ENCODE results near the gene SSC5D.

DNA sequence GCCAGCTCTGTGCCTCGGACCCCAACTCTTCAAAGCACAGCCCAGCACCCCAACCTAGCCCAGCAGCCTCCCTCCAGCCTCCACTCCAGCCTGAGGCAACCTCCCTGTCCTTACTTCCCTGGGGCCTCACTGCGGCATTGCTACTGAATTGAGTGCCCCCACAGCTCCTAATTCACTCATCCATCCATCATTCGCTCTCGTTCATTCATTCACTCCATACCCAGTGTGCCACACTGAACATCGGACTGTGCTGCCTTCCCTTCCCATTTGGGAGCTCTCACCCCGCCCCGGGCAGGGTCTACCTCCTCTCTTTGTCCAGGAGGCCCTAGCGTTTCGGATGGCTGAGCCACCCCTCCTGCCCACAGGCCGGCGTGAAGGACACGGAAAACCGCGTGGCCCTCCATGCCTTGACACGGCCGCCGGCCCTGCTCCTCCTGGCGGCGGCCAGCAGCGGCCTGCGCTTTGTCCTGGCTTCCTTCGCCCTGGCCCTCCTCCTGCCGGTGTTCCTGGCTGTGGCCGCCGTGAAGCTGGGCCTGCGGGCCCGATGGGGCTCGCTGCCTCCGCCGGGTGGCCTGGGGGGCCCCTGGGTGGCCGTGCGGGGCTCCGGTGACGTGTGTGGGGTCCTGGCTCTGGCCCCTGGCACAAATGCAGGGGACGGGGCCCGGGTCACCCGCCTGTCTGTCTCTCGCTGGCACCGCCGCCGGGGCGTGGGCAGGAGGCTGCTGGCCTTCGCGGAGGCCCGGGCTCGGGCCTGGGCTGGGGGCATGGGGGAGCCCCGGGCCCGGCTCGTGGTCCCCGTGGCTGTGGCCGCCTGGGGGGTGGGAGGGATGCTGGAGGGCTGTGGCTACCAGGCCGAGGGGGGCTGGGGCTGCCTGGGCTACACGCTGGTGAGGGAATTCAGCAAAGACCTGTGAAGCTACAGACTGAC, 1.9 kb upstream of the SSC5D start:
- TF ChIP-seq PPARA (CRISPR knock-in tag; IDR thresholded peaks at IDR 0.05; ENCODE audit: borderline replicate concordance) = no peak
- no peak for TF ChIP-seq ZFP30 (CRISPR knock-in tag; IDR thresholded peaks at IDR 0.05)
- TF ChIP-seq RARB (CRISPR knock-in tag; IDR thresholded peaks at IDR 0.05) = no peak
- no peak for TF ChIP-seq SNAI2 (CRISPR knock-in tag; IDR thresholded peaks at IDR 0.05)
- no peak for TF ChIP-seq ZNF565 (CRISPR knock-in tag; conservative IDR thresholded peaks at IDR 0.05; ENCODE audit: low read depth)
- no peak for TF ChIP-seq ZC3H10 (CRISPR knock-in tag; IDR thresholded peaks at IDR 0.05)

Data from SK-N-SH treated with all-trans-retinoic acid at 6 μM for 48 hours (cell line).